ENCODE measurements around the gene FOXS1.

- TF ChIP-seq JUNB (IDR thresholded peaks at IDR 0.05), result no peak
- no peak for TF ChIP-seq CTCF (IDR thresholded peaks at IDR 0.05 in 2 of 3, conservative IDR thresholded peaks at IDR 0.05 in 1 of 3; ENCODE audit: control insufficient read depth in 2 of 3, extremely low read depth in 1 of 3, insufficient read depth in 1 of 3, low read depth in 3 of 3, low read length in 3 of 3)
- TF ChIP-seq SUZ12 (IDR thresholded peaks at IDR 0.05; ENCODE audit: unreplicated experiment), result no peak
- no peak for TF ChIP-seq POLR2A (IDR thresholded peaks at IDR 0.05; ENCODE audit: low read depth, low read length)
- no peak for TF ChIP-seq SP1 (IDR thresholded peaks at IDR 0.05; ENCODE audit: low read depth, low read length)
- no peak for TF ChIP-seq ZNF207 (IDR thresholded peaks at IDR 0.05; ENCODE audit: borderline replicate concordance)
- no peak for TF ChIP-seq GABPA (IDR thresholded peaks at IDR 0.05; ENCODE audit: low read depth)
- no peak for TF ChIP-seq TCF12 (IDR thresholded peaks at IDR 0.05; ENCODE audit: low read depth, low read length)
- no peak for TF ChIP-seq STAT3 (IDR thresholded peaks at IDR 0.05; ENCODE audit: low read depth, low read length)
- no peak for TF ChIP-seq ETV6 (conservative IDR thresholded peaks at IDR 0.05 in 1 of 2, IDR thresholded peaks at IDR 0.05 in 1 of 2; ENCODE audit: borderline replicate concordance in 1 of 2, low read depth in 1 of 2)
- no peak for TF ChIP-seq FOS (IDR thresholded peaks at IDR 0.05; ENCODE audit: borderline replicate concordance, extremely low read depth, insufficient read length)
Observed at GRCh38 chr20:31817461-31817860, 27.9 kb downstream of the FOXS1 start.

Data from GM12878 (cell line).